Measurements from ENCODE around the gene SRRT. TPM values are rescaled to one million over a fixed set of nuclear protein-coding genes. Genes with fewer than 3 reads are reported as not detected.

Gene SRRT
- total and polyA plus RNA-seq, 2 of the 4 experiments (the other 2 are of a cell fraction) = 41.4 to 93.5 TPM

GRCh38 chr7:100897772-100898454 is 23.0 kb downstream of the SRRT start:
- no TSS peak for BruUV-seq (replicated peaks)
- WGBS, 2 experiments (ENCODE audit: extremely low coverage in 2 of 2, insufficient read length in 1 of 2) = 51% methylated on average over 3 of the region's 13 CpGs; no CpG with 5 or more reads in 1 of the 2 experiments
- in situ Hi-C loops (cut with MboI; ENCODE audit: low sequenced_read_pairs) = loop anchor here (10.0 kb wide), 1 partner anchor 387 kb away; no protein-coding TSS in a partner anchor
- Histone ChIP-seq H3K4me2 (ENCODE audit: low read depth, low read length) (no peak overlapping the region), H2AFZ (replicated peaks; ENCODE audit: low read length, poor library complexity) (no peak overlapping the region), H3K56ac (ENCODE audit: extremely low read depth, insufficient read depth, low read length) (no peak overlapping the region), H3K4me3 (ENCODE audit: insufficient read depth, low read depth, low read length) (no peak overlapping the region), H3K9me1 (ENCODE audit: insufficient read depth, low read length) (no peaks in the 10 kb centered on the region), H3K36me3 (ENCODE audit: control insufficient read depth, insufficient read depth, low read length) (no peaks in the 10 kb centered on the region), H4K5ac (ENCODE audit: low read depth, low read length) (no peak overlapping the region), H3K79me1 (ENCODE audit: low read depth in 1 of 2, low read length in 2 of 2) (no peaks in the 10 kb centered on the region), H3K27me3 (ENCODE audit: control insufficient read depth, insufficient read depth, low read length) (peaks cover 43% of the 10 kb centered on the region), H3K9me3 (ENCODE audit: control insufficient read depth, insufficient read depth, low read length) (peaks cover 2% of the 10 kb centered on the region; the same call in 1 of the 2 replicates), H2AK9ac (replicated peaks; ENCODE audit: low read depth, low read length, poor library complexity) (no peak overlapping the region), H2BK15ac (ENCODE audit: low read depth, low read length) (no peak overlapping the region), H2BK20ac (ENCODE audit: low read depth, low read length) (no peak overlapping the region), H3K9ac (ENCODE audit: low read depth, low read length) (no peak overlapping the region), H3K14ac (replicated peaks; ENCODE audit: low read depth, low read length) (no peak overlapping the region), H3K27ac (ENCODE audit: insufficient read depth, low read length) (no peak overlapping the region), H4K20me1 (ENCODE audit: insufficient read depth, low read length) (0 out of 2 replicates have a peak, but pooled peaks cover 4% of the 10 kb centered on the region), H3K23ac (ENCODE audit: low read depth, low read length) (no peak overlapping the region), H3K18ac (ENCODE audit: low read depth, low read length) (no peak overlapping the region), H4K91ac (ENCODE audit: insufficient read depth, low read depth, low read length) (no peak overlapping the region), H3K4ac (ENCODE audit: low read depth, low read length) (no peak overlapping the region), H2BK5ac (ENCODE audit: low read depth, low read length, poor library complexity, severe bottlenecking) (no peak overlapping the region), H2AK5ac (ENCODE audit: low read depth, low read length) (no peak overlapping the region), H3K4me1 (ENCODE audit: control insufficient read depth, insufficient read depth, low read length) (no peaks in the 10 kb centered on the region; the same call in 1 of the 2 replicates), H4K8ac (ENCODE audit: low read depth in 2 of 2, low read length in 2 of 2) (no peak overlapping the region), H2BK120ac (ENCODE audit: low read depth, low read length) (no peak overlapping the region)
- CTCF ChIA-PET = interaction anchor here (0.7 kb wide), 1 partner anchor 170 kb away, joined by 4 read pairs; no protein-coding TSS in a partner anchor
- DNase-seq = no peak
- intact Hi-C loops (cut with micrococcal nuclease) = loop anchor here (1.0 to 2.0 kb wide), 3 partner anchors 161 to 295 kb away; no protein-coding TSS in a partner anchor
- TF ChIP-seq MAZ (IDR thresholded peaks at IDR 0.05; ENCODE audit: borderline replicate concordance, low read depth, low read length) (no peak), NFE2L2 (IDR thresholded peaks at IDR 0.05; ENCODE audit: low read depth, low read length) (no peak), BHLHE40 (IDR thresholded peaks at IDR 0.05; ENCODE audit: low read depth, low read length) (no peak), RAD21 (IDR thresholded peaks at IDR 0.05; ENCODE audit: low read length) (no peak), MAFK (IDR thresholded peaks at IDR 0.05; ENCODE audit: low read depth, low read length) (no peak), RCOR1 (IDR thresholded peaks at IDR 0.05; ENCODE audit: insufficient replicate concordance, low read length) (no peak)
- dilution Hi-C loops (cut with HindIII; ENCODE audit: low sequenced_read_pairs, unreplicated experiment) = no loop called here
- POLR2A ChIA-PET (ENCODE audit: unreplicated experiment) = no interaction called here
- ATAC-seq (ENCODE audit: low read depth) = no peak
